Colonic mucosa (tissue), 4 donors: Measurements from ENCODE around the gene IARS1. TPM values are rescaled to one million over a fixed set of nuclear protein-coding genes. Genes with fewer than 3 reads are reported as not detected.

ENCODE experiments used
- DNase-seq: peaks from one replicate; pipeline ENCODE4 v3.0.0-alpha.2; 2020
- H3K27ac ChIP-seq: fragments of 200-600 bp; one replicate; pipeline ENCODE4 v1.8.0; 2021
- H3K27me3 ChIP-seq: fragments of 200-600 bp; one replicate; pipeline ENCODE4 v1.8.0; 2021
- H3K36me3 ChIP-seq: fragments of 200-600 bp; one replicate; pipeline ENCODE4 v1.8.0; 2021
- H3K4me1 ChIP-seq: fragments of 200-600 bp; one replicate; pipeline ENCODE4 v1.8.0; 2021; ENCODE audit warnings: mild to moderate bottlenecking
- H3K4me3 ChIP-seq: fragments of 200-600 bp; one replicate; pipeline ENCODE4 v1.8.0; 2021
- H3K9ac ChIP-seq, 2 donors: one replicate each; pipeline ENCODE4 v1.7.0; 2013; ENCODE audit warnings: control low read depth in 2 of 2, low read depth in 2 of 2, low read length in 2 of 2
- H3K9me3 ChIP-seq: fragments of 200-600 bp; one replicate; pipeline ENCODE4 v1.8.0; 2021
- intact Hi-C: fragments of 100-400 bp; cut with DNase I; formaldehyde crosslinking; loops from one replicate; pipeline ENCODE4 v1.14.1; 2022
- total RNA-seq, 2 donors: library from RNA; stranded (reverse); fragmentation: NEBNext Ultra II Directional in 1 of 2; extraction: Animal tissue kit (Norgen Biotek cat#: 25700) in 1 of 2; gene quantifications; one replicate each; pipeline ENCODE4 v1.2.1, GENCODE V29; 2021
- TF ChIP-seq, protein P1 (sequence below): fragments of 200-600 bp; IDR thresholded peaks from one replicate; pipeline ENCODE4 v1.8.0; 2022; ENCODE audit warnings: antibody characterized with exemption, mild to moderate bottlenecking
- donor health status: healthy.
- donor health status: DM: no; HTN: no; CAD: no.
- donor health status: DM: no; HTN: no; CAD: no.

The IARS1 gene
- total RNA-seq, 2 donors from 2014 or later: 52.4 to 109 TPM

DNA sequence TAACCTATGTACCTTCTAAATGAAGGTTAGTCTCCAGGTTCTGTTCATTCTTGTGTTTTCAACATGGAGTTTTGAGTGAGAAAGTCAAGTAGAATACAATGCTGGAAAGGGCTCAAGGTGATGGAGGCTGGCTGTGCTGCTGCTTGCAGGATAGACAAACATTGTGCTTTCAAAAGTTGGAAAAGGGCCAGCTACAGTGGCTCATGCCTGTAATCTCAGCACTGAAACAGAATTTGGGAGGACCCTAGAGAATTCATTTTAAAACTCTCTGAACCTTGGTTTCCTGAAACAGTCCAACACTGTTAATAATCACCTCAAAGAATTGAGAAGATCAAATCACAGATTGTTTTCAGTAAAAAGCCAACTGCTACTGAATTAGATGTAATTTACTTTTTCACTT is 15.4 kb upstream of the IARS1 start:
- no peak overlapping the region for H3K27ac ChIP-seq
- H3K4me1 ChIP-seq: no peaks in the 10 kb centered on the region
- DNase-seq: no peak
- TF ChIP-seq, protein P1, sequence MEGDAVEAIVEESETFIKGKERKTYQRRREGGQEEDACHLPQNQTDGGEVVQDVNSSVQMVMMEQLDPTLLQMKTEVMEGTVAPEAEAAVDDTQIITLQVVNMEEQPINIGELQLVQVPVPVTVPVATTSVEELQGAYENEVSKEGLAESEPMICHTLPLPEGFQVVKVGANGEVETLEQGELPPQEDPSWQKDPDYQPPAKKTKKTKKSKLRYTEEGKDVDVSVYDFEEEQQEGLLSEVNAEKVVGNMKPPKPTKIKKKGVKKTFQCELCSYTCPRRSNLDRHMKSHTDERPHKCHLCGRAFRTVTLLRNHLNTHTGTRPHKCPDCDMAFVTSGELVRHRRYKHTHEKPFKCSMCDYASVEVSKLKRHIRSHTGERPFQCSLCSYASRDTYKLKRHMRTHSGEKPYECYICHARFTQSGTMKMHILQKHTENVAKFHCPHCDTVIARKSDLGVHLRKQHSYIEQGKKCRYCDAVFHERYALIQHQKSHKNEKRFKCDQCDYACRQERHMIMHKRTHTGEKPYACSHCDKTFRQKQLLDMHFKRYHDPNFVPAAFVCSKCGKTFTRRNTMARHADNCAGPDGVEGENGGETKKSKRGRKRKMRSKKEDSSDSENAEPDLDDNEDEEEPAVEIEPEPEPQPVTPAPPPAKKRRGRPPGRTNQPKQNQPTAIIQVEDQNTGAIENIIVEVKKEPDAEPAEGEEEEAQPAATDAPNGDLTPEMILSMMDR: no peak
- intact Hi-C loops: loop anchor here (10.0 kb wide), 1 partner anchor 64 kb away; no protein-coding TSS in a partner anchor
- no peak overlapping the region for H3K4me3 ChIP-seq
- H3K9ac ChIP-seq: no peak overlapping the region
- H3K36me3 ChIP-seq: peaks cover 9% of the 10 kb centered on the region
- no peaks in the 10 kb centered on the region for H3K27me3 ChIP-seq
- H3K9me3 ChIP-seq: no peaks in the 10 kb centered on the region

DNA sequence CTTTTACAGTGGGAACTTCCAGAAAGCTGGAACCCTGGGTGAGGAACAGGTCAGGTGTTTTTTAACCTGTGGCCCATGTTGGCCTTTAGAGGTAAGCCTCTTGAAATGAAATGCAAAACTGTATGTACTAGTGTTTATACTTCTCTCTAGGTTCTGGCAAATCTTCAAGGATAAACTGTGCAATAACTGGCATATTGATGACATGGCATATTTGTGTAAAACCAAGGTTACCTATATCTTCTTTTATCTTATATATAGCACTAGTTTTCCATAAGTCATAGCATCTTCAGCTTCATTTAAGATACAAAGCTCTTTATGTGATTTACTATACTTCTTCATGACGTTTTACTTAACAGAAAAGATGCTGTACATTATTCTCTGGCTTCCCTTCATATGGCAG is 7.4 kb upstream of the IARS1 start:
- Histone ChIP-seq H3K9ac (no peak overlapping the region), H3K36me3 (peaks cover 9% of the 10 kb centered on the region), H3K4me3 (no peak overlapping the region), H3K4me1 (no peaks in the 10 kb centered on the region), H3K27ac (no peak overlapping the region), H3K27me3 (no peaks in the 10 kb centered on the region), H3K9me3 (no peaks in the 10 kb centered on the region)
- DNase-seq: no peak
- TF ChIP-seq, protein P1: no peak
- intact Hi-C loops: loop anchor here (10.0 kb wide), 1 partner anchor 56 kb away; no protein-coding TSS in a partner anchor

DNA sequence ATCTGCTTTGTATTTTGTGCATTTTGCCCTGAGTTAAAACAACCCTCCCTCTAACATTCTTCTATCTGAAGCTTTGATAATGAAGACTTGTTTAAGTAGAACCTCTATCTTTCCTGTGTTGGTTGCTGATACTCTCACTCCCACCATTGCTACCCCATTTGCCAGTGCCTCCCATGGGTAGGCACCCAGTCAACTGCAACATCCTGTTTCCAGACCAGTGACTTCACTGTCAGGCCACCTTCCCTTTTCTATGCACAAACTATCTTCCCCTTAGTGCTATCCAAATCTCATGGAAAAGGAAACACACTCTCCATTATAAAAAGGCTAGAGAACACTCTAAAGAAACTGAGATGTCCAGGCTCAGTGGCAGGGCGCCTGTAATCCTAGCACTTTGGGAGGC is 5.6 kb upstream of the IARS1 start:
- no peak overlapping the region for H3K9ac ChIP-seq
- intact Hi-C loops: loop anchor here (5.0 kb wide), 1 partner anchor 167 kb away; no protein-coding TSS in a partner anchor
- no peak overlapping the region for H3K4me3 ChIP-seq
- no peaks in the 10 kb centered on the region for H3K27me3 ChIP-seq
- H3K27ac ChIP-seq: no peak overlapping the region
- H3K4me1 ChIP-seq: peaks cover 3% of the 10 kb centered on the region
- TF ChIP-seq, protein P1: no peak
- DNase-seq: no peak
- H3K9me3 ChIP-seq: no peaks in the 10 kb centered on the region
- H3K36me3 ChIP-seq: peaks cover 9% of the 10 kb centered on the region

DNA sequence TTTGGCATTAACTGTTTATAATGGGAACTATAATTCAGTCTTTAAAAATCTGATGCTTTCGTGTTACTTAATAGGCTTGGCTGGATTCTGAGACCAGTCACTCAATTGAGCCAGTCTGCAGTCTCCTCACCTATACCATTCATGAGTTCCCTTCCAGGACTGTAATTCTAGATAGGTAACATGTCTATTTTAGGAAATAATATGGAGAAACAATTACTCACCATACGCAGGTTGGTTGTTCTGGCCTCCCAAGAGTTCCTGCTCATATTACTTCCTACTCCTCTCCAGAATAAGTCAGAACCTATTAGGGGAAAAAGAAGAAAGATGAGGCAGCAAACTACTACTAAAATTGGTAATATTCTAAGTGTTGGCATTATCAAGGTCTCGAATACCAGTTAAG is 4.5 kb upstream of the IARS1 start:
- TF ChIP-seq, protein P1: no peak
- no peaks in the 10 kb centered on the region for H3K9me3 ChIP-seq
- peaks cover 3% of the 10 kb centered on the region for H3K4me1 ChIP-seq
- H3K27me3 ChIP-seq: no peaks in the 10 kb centered on the region
- intact Hi-C loops: loop anchor here (5.0 kb wide), 1 partner anchor 166 kb away; no protein-coding TSS in a partner anchor
- no peak overlapping the region for H3K4me3 ChIP-seq
- H3K27ac ChIP-seq: peak overlapping the region; percentile 2
- peaks cover 9% of the 10 kb centered on the region for H3K36me3 ChIP-seq
- DNase-seq: no peak
- H3K9ac ChIP-seq: no peak overlapping the region

GRCh38 chr9:92297611-92298010 is 4.1 kb upstream of the IARS1 start:
- TF ChIP-seq, protein P1: no peak
- no peaks in the 10 kb centered on the region for H3K27me3 ChIP-seq
- peaks cover 6% of the 10 kb centered on the region for H3K4me1 ChIP-seq
- H3K9me3 ChIP-seq: no peaks in the 10 kb centered on the region
- H3K9ac ChIP-seq: no peak overlapping the region
- DNase-seq: no peak
- H3K36me3 ChIP-seq: peaks cover 9% of the 10 kb centered on the region
- H3K4me3 ChIP-seq: no peak overlapping the region
- peak overlapping the region; percentile 2 for H3K27ac ChIP-seq
- intact Hi-C loops: loop anchor here (5.0 kb wide), 1 partner anchor 165 kb away; no protein-coding TSS in a partner anchor
